Measurements from ENCODE around the gene IGSF9B. TPM values are rescaled to one million over a fixed set of nuclear protein-coding genes. Genes with fewer than 3 reads are reported as not detected.

The IGSF9B gene
- total and polyA plus RNA-seq, 4 donors, result 0.07 to 0.33 (median 0.09) TPM; not detected in 1

DNA sequence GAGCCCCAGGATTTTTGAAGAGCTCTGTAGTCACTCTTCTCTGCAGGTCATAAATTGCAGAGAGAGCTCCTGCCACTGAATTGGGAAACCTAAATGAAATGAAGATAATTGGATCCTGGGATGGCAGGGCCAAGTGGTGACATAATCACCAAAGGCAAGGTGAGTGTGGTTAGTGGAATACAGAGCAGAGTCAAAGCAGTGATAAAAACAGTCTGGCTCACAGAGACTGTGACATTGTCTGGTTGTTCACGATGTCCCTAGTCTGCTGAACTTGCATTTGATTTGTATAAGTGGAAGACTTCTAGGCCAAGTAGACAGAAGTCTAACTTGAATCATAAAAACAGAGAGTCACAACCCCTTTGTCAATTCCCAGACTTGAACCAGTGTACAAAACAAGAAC, 84.6 kb downstream of the IGSF9B start:
- no peaks in the 10 kb centered on the region for H3K27me3 ChIP-seq (ENCODE audit: control insufficient read depth in 4 of 4, insufficient read depth in 4 of 4, low read length in 3 of 4)
- no peak overlapping the region for H3K4me3 ChIP-seq (ENCODE audit: low read depth in 1 of 3, low read length in 3 of 3)
- no peak overlapping the region for H3K27ac ChIP-seq (ENCODE audit: low read depth in 1 of 2, low read length in 2 of 2)
- peaks cover 0 to 6% (median under 1%) of the 10 kb centered on the region in 4 donors for H3K9me3 ChIP-seq (ENCODE audit: control insufficient read depth in 4 of 4, low read length in 3 of 4)
- TF ChIP-seq FOXA2 (IDR thresholded peaks at IDR 0.05) (no peak), NR2F2 (IDR thresholded peaks at IDR 0.05) (no peak), HNF4G (IDR thresholded peaks at IDR 0.05) (no peak)
- TF ChIP-seq, protein P1, sequence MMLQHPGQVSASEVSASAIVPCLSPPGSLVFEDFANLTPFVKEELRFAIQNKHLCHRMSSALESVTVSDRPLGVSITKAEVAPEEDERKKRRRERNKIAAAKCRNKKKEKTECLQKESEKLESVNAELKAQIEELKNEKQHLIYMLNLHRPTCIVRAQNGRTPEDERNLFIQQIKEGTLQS (IDR thresholded peaks at IDR 0.05), result no peak
- TF ChIP-seq, protein P2, sequence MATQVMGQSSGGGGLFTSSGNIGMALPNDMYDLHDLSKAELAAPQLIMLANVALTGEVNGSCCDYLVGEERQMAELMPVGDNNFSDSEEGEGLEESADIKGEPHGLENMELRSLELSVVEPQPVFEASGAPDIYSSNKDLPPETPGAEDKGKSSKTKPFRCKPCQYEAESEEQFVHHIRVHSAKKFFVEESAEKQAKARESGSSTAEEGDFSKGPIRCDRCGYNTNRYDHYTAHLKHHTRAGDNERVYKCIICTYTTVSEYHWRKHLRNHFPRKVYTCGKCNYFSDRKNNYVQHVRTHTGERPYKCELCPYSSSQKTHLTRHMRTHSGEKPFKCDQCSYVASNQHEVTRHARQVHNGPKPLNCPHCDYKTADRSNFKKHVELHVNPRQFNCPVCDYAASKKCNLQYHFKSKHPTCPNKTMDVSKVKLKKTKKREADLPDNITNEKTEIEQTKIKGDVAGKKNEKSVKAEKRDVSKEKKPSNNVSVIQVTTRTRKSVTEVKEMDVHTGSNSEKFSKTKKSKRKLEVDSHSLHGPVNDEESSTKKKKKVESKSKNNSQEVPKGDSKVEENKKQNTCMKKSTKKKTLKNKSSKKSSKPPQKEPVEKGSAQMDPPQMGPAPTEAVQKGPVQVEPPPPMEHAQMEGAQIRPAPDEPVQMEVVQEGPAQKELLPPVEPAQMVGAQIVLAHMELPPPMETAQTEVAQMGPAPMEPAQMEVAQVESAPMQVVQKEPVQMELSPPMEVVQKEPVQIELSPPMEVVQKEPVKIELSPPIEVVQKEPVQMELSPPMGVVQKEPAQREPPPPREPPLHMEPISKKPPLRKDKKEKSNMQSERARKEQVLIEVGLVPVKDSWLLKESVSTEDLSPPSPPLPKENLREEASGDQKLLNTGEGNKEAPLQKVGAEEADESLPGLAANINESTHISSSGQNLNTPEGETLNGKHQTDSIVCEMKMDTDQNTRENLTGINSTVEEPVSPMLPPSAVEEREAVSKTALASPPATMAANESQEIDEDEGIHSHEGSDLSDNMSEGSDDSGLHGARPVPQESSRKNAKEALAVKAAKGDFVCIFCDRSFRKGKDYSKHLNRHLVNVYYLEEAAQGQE (IDR thresholded peaks at IDR 0.05), result no peak
- H3K36me3 ChIP-seq (ENCODE audit: control insufficient read depth in 4 of 4, insufficient read depth in 3 of 4, low read depth in 1 of 4, low read length in 3 of 4), result no peaks in the 10 kb centered on the region
- no peak overlapping the region for H3K9ac ChIP-seq (ENCODE audit: low read depth in 1 of 2, low read length in 2 of 2)
- no peaks in the 10 kb centered on the region for H3K4me1 ChIP-seq (ENCODE audit: control insufficient read depth in 4 of 4, insufficient read depth in 4 of 4, low read length in 3 of 4)
- 5% methylated on average over 1 of the region's 1 CpG for WGBS
- no peak for DNase-seq (ENCODE audit: low spot score)

DNA sequence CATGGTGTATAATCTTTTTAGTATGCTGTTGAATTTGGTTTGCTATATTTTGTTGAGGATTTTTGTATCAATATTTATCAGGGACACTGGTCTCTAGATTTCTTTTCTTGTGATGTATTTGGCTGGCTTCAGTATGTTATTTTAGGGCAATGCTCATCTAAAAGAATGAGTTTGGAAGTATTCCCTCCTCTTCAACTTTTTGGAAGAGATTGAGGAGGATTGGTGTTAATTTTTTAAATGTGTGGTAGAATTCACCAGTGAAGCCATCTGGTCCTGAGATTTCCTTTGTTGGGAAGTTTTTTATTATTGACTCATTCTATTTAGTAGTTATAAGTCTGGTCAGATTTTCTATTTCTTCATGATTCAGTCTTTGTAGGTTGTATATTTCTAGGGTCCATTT, 89.3 kb downstream of the IGSF9B start:
- TF ChIP-seq FOXA2 (IDR thresholded peaks at IDR 0.05) (no peak), SP1 (IDR thresholded peaks at IDR 0.05) (no peak), RXRA (IDR thresholded peaks at IDR 0.05) (no peak), HNF4G (IDR thresholded peaks at IDR 0.05) (no peak), RAD21 (IDR thresholded peaks at IDR 0.05) (no peak), YY1 (IDR thresholded peaks at IDR 0.05) (no peak), FOXA1 (IDR thresholded peaks at IDR 0.05) (no peak)
- TF ChIP-seq, protein P3, sequence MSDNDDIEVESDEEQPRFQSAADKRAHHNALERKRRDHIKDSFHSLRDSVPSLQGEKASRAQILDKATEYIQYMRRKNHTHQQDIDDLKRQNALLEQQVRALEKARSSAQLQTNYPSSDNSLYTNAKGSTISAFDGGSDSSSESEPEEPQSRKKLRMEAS (IDR thresholded peaks at IDR 0.05), result no peak
- Histone ChIP-seq H3K9me3 (ENCODE audit: control insufficient read depth in 4 of 4, low read length in 3 of 4) (no peaks in the 10 kb centered on the region), H3K36me3 (ENCODE audit: control insufficient read depth in 4 of 4, insufficient read depth in 3 of 4, low read depth in 1 of 4, low read length in 3 of 4) (no peaks in the 10 kb centered on the region), H3K27me3 (ENCODE audit: control insufficient read depth in 4 of 4, insufficient read depth in 4 of 4, low read length in 3 of 4) (peaks cover 0 to 3% (median 0%) of the 10 kb centered on the region in 4 donors), H3K4me3 (ENCODE audit: low read depth in 1 of 3, low read length in 3 of 3) (no peak overlapping the region), H3K4me1 (ENCODE audit: control insufficient read depth in 4 of 4, insufficient read depth in 4 of 4, low read length in 3 of 4) (no peaks in the 10 kb centered on the region), H3K27ac (ENCODE audit: low read depth in 1 of 2, low read length in 2 of 2) (no peak overlapping the region), H3K9ac (ENCODE audit: low read depth in 1 of 2, low read length in 2 of 2) (no peak overlapping the region)
- no peak for DNase-seq (ENCODE audit: low spot score)

DNA sequence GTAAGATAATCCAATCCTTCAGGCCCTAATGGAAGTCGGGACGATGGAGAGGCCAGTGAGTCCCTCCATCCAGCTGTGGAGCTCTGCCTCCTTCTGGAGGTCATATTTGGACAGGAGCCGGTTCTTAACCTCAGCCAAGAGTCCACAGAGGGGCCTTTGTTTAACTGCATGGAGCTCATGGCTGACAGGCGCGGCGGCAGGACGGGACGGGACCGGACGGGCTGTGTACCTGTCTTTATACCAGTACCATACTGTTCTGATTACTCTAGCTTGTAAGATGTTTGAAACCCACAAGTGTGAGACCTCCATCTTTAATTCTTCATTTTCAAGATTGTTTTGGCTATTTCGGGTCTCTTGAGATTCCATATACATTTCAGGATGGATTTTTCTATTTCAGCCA, 91.3 kb downstream of the IGSF9B start:
- no peaks in the 10 kb centered on the region for H3K9me3 ChIP-seq (ENCODE audit: control insufficient read depth in 4 of 4, low read length in 3 of 4)
- H3K9ac ChIP-seq (ENCODE audit: low read depth in 1 of 2, low read length in 2 of 2), result no peak overlapping the region
- no peak for DNase-seq (ENCODE audit: low spot score)
- peaks cover 0 to 3% (median 0%) of the 10 kb centered on the region in 4 donors for H3K27me3 ChIP-seq (ENCODE audit: control insufficient read depth in 4 of 4, insufficient read depth in 4 of 4, low read length in 3 of 4)
- H3K4me3 ChIP-seq (ENCODE audit: low read depth in 1 of 3, low read length in 3 of 3), result no peak overlapping the region
- no peaks in the 10 kb centered on the region for H3K36me3 ChIP-seq (ENCODE audit: control insufficient read depth in 4 of 4, insufficient read depth in 3 of 4, low read depth in 1 of 4, low read length in 3 of 4)
- no peak overlapping the region for H3K27ac ChIP-seq (ENCODE audit: low read depth in 1 of 2, low read length in 2 of 2)
- no peaks in the 10 kb centered on the region for H3K4me1 ChIP-seq (ENCODE audit: control insufficient read depth in 4 of 4, insufficient read depth in 4 of 4, low read length in 3 of 4)
- 93% methylated on average over 11 of the region's 11 CpGs for WGBS
- TF ChIP-seq FOXA1 (IDR thresholded peaks at IDR 0.05), result no peak
- no peak for TF ChIP-seq HNF4A (conservative IDR thresholded peaks at IDR 0.05)
- no peak for TF ChIP-seq EGR1 (IDR thresholded peaks at IDR 0.05; ENCODE audit: low read depth in 2 of 2)
- TF ChIP-seq, protein P3 (IDR thresholded peaks at IDR 0.05), result no peak
- TF ChIP-seq, protein P2 (IDR thresholded peaks at IDR 0.05), result no peak
- TF ChIP-seq, protein P4, sequence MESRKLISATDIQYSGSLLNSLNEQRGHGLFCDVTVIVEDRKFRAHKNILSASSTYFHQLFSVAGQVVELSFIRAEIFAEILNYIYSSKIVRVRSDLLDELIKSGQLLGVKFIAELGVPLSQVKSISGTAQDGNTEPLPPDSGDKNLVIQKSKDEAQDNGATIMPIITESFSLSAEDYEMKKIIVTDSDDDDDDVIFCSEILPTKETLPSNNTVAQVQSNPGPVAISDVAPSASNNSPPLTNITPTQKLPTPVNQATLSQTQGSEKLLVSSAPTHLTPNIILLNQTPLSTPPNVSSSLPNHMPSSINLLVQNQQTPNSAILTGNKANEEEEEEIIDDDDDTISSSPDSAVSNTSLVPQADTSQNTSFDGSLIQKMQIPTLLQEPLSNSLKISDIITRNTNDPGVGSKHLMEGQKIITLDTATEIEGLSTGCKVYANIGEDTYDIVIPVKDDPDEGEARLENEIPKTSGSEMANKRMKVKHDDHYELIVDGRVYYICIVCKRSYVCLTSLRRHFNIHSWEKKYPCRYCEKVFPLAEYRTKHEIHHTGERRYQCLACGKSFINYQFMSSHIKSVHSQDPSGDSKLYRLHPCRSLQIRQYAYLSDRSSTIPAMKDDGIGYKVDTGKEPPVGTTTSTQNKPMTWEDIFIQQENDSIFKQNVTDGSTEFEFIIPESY (IDR thresholded peaks at IDR 0.05), result no peak
- TF ChIP-seq RXRA (IDR thresholded peaks at IDR 0.05), result no peak
- TF ChIP-seq HNF4G (IDR thresholded peaks at IDR 0.05), result no peak
- no peak for TF ChIP-seq RAD21 (IDR thresholded peaks at IDR 0.05)
- TF ChIP-seq, protein P1 (IDR thresholded peaks at IDR 0.05), result no peak
- no peak for TF ChIP-seq FOXA2 (IDR thresholded peaks at IDR 0.05)
- TF ChIP-seq GABPA (IDR thresholded peaks at IDR 0.05 in 1 of 2, conservative IDR thresholded peaks at IDR 0.05 in 1 of 2), result no peak

All from liver (tissue), 9 donors.